Fibroblast of villous mesenchyme (primary cell): ENCODE measurements around the gene INHBB. TPM values are rescaled to one million over a fixed set of nuclear protein-coding genes. Genes with fewer than 3 reads are reported as not detected.
"Not testable (repeated sequence)": the region's sequence is repeated elsewhere in the genome, so short reads cannot be mapped to it uniquely, and the experiment has no call there.

Experiments
- DNase-seq: peaks from one replicate; pipeline ENCODE4 v3.0.0-alpha.2; 2010; ENCODE audit warnings: low read depth
- H3K4me3 ChIP-seq: 2 replicates; pipeline ENCODE4 v1.5.1; 2011; ENCODE audit warnings: low read depth, mild to moderate bottlenecking, low read length
- CTCF ChIP-seq: IDR thresholded peaks from 2 replicates; pipeline ENCODE4 v1.5.1; 2012; ENCODE audit warnings: low read depth, mild to moderate bottlenecking, low read length; ENCODE audit not compliant: insufficient read depth
- total RNA-seq: library from RNA; depleted of rRNA; stranded (reverse); fragments of >200 nt; gene quantifications from 2 replicates; pipeline ENCODE4 v1.2.3, GENCODE V29; 2012

INHBB gene
- total RNA-seq, 1 donor: under 0.01 TPM

GRCh38 chr2:120384486-120385354 is 38.8 kb downstream of the INHBB start:
- TF ChIP-seq CTCF: no peak
- no peak overlapping the region for H3K4me3 ChIP-seq
- no peak for DNase-seq

- DNase-seq: no peak
- H3K4me3 ChIP-seq: no peak overlapping the region
- no peak for TF ChIP-seq CTCF
Measured at GRCh38 chr2:120385355-120386127, 39.6 kb downstream of the INHBB start.

DNA sequence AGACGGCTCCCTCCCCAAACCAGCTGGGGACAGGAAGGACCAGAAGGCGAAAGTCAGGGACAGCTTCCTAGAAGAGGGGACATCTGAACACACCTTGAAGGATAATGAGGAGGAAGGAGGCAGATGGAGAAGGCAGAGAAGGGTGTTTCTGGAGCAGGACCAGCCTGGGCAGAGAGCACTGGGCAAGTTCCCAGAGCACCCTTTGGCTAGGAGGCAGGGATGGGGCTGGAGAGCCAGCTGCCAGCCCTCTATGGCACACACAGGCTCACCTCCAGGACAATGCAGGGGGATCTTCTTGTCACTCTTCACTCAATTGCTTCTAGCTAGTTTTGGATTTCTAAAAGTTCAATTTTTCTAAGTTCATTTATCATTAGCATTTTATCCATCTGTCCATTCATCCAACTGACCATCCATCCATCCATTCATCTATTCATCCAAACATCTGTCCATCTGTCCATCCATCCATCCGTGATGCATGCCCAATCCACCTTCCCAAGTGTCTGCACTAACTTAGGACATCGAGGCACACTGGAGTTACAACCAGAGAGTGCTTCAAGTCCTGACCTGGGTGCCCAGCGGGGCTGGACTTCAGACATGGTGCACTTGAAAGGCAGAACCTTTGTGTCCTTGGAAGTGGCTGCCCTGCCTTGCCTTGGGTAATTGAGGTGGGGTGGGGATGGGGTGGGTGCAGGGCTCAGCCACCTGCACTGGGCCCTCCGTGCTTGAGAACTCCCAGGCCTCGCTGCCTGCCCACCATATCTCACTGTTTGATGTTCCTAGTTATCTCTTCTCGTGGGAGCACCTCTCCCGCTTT is 42.5 kb downstream of the INHBB start:
- no peak for DNase-seq
- no peak for TF ChIP-seq CTCF
- no peak overlapping the region for H3K4me3 ChIP-seq

DNA sequence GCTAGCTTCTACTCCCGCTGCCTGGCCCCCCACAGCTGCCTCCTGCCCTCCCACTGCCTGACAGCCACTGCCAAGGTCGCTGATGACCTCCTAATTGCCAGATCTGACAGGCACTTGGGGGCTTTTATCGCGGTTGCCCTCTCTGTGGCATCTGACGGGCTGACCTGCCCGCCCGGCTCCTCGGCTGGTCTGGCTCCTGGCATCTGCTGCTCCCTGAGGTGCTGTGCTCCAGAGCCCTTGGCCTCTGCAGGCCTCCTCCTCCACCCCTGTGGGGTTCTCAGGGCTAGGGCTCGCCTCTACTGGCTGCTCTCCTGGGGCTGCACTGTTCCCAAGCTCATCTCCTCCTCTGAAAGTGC is 43.1 kb downstream of the INHBB start:
- H3K4me3 ChIP-seq: no peak overlapping the region
- DNase-seq: no peak
- TF ChIP-seq CTCF: no peak

DNA sequence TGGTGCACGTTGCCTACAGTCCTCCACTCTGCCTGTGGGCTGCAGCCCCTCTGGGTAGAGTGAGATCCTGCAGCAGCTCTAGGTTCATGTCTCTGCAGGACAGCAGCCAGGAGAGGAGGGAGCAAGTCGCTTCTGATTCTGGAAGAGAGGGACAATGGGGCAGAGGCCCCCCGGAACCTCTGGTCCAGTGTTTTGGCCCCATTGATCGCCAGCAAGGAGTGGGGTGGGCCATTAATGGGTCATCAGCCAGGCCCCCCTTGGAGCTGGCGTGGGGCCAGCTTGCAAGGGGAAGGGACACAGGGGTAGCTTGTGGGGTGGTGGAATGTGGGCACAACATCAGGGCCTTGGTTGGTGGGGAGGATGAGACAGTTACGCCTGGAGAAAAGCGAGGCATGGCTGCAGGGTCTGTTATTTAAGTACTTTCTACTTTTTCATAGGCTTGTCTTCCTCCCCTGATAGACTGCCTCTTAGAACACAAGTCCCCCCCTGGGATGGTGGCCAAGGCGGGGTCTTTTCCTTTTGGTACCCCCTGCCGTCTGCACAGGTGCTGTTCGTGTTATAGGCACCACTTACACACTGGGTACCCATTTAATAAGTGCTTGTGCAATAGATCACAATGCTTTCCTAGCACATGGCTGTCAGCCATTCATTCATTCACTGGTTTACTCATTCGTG is 44.6 kb downstream of the INHBB start:
- no peak for TF ChIP-seq CTCF
- no peak overlapping the region for H3K4me3 ChIP-seq
- no peak for DNase-seq

DNA sequence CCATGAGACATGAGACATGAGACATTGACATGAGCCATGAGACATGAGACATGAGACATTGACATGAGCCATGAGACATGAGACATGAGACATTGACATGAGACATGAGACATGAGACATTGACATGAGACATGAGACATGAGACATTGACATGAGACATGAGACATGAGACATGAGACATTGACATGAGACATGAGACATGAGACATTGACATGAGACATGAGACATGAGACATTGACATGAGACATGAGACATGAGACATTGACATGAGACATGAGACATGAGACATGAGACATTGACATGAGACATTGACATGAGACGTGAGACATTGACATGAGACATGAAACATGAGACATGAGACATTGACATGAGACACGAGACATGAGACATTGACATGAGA is 45.4 kb downstream of the INHBB start:
- H3K4me3 ChIP-seq, DNase-seq: not testable (repeated sequence)
